ENCODE data around the gene SYT17. TPM values are rescaled to one million over a fixed set of nuclear protein-coding genes. Genes with fewer than 3 reads are reported as not detected.

Gene SYT17
- total RNA-seq, 2 experiments from 2014 or later: 6.2 to 10.3 TPM

GRCh38 chr16:19168371-19169081 lies 486 bp downstream of the SYT17 start:
- Histone ChIP-seq H3K4me2 (ENCODE audit: low read length) (no peak overlapping the region), H3K79me2 (ENCODE audit: insufficient read depth, low read depth, low read length) (no peaks in the 10 kb centered on the region), H3K36me3 (ENCODE audit: insufficient read depth, low read length) (no peaks in the 10 kb centered on the region), H4K20me1 (ENCODE audit: insufficient read depth, low read length) (no peaks in the 10 kb centered on the region), H3K9me2 (ENCODE audit: insufficient read depth, low read length) (no peaks in the 10 kb centered on the region), H3K4me1 (ENCODE audit: insufficient read depth, low read length, poor library complexity, severe bottlenecking) (no peaks in the 10 kb centered on the region), H3K4me3 (ENCODE audit: low read depth, low read length, poor library complexity, severe bottlenecking) (no peak overlapping the region), H2AFZ (ENCODE audit: low read length) (no peak overlapping the region), H3K27ac (ENCODE audit: low read depth, low read length, poor library complexity, severe bottlenecking) (no peak overlapping the region), H3K9me3 (ENCODE audit: low read length) (no peaks in the 10 kb centered on the region; the same call in 1 of the 2 replicates)
- ChIA-PET CTCF (ENCODE audit: unreplicated experiment) (no interaction called here), POLR2A (no interaction called here)
- TF ChIP-seq EZH2phosphoT487 (IDR thresholded peaks at IDR 0.05; ENCODE audit: borderline replicate concordance, low read depth, low read length) (no peak), CTCF (conservative IDR thresholded peaks at IDR 0.05; ENCODE audit: low read length) (no peak)
- no peak for DNase-seq (ENCODE audit: low spot score)
- BruUV-seq (replicated peaks): no TSS peak
- intact Hi-C loops (cut with micrococcal nuclease; ENCODE audit: unreplicated experiment): loop anchor here (5.0 kb wide), 1 partner anchor 209 kb away; no protein-coding TSS in a partner anchor

GRCh38 chr16:19169082-19169639 lies 1.1 kb downstream of the SYT17 start:
- TF ChIP-seq CTCF (conservative IDR thresholded peaks at IDR 0.05; ENCODE audit: low read length): no peak
- TF ChIP-seq EZH2phosphoT487 (IDR thresholded peaks at IDR 0.05; ENCODE audit: borderline replicate concordance, low read depth, low read length): no peak
- H3K79me2 ChIP-seq (ENCODE audit: insufficient read depth, low read depth, low read length): no peaks in the 10 kb centered on the region
- no peak overlapping the region for H3K27ac ChIP-seq (ENCODE audit: low read depth, low read length, poor library complexity, severe bottlenecking)
- no peaks in the 10 kb centered on the region for H3K9me3 ChIP-seq (ENCODE audit: low read length)
- DNase-seq (ENCODE audit: low spot score): no peak
- H3K4me3 ChIP-seq (ENCODE audit: low read depth, low read length, poor library complexity, severe bottlenecking): no peak overlapping the region
- CTCF ChIA-PET (ENCODE audit: unreplicated experiment): interaction anchor here (1.0 kb wide), 1 partner anchor 16 kb away, joined by 3 read pairs; no protein-coding TSS in a partner anchor
- BruUV-seq (replicated peaks): no TSS peak
- no peaks in the 10 kb centered on the region for H4K20me1 ChIP-seq (ENCODE audit: insufficient read depth, low read length)
- POLR2A ChIA-PET: no interaction called here
- H3K9me2 ChIP-seq (ENCODE audit: insufficient read depth, low read length): no peaks in the 10 kb centered on the region
- H3K36me3 ChIP-seq (ENCODE audit: insufficient read depth, low read length): no peaks in the 10 kb centered on the region
- H2AFZ ChIP-seq (ENCODE audit: low read length): no peak overlapping the region
- intact Hi-C loops (cut with micrococcal nuclease; ENCODE audit: unreplicated experiment): loop anchor here (5.0 kb wide), 1 partner anchor 208 kb away; no protein-coding TSS in a partner anchor
- no peak overlapping the region for H3K4me2 ChIP-seq (ENCODE audit: low read length)
- no peaks in the 10 kb centered on the region for H3K4me1 ChIP-seq (ENCODE audit: insufficient read depth, low read length, poor library complexity, severe bottlenecking)
